Vagina (tissue), 2 donors: ENCODE data around the gene TMPRSS13. TPM values are rescaled to one million over a fixed set of nuclear protein-coding genes. Genes with fewer than 3 reads are reported as not detected.

Experiments
- DNase-seq, 2 donors: peaks; one replicate each; pipeline ENCODE4 v3.0.0-alpha.2; 2017; ENCODE audit errors: extremely low spot score in 2 of 2
- H3K27ac ChIP-seq: fragments of 200-600 bp; sonication (generic); one replicate; pipeline ENCODE4 v1.5.1; 2019
- H3K27me3 ChIP-seq: fragments of 200-600 bp; sonication (generic); one replicate; pipeline ENCODE4 v1.5.1; 2019
- H3K36me3 ChIP-seq, 2 donors: fragments of 200-600 bp; sonication (generic); one replicate each; pipeline ENCODE4 v1.5.1; 2017 to 2019
- H3K4me1 ChIP-seq: fragments of 200-600 bp; sonication (generic); one replicate; pipeline ENCODE4 v1.5.1; 2019
- H3K4me3 ChIP-seq, 2 donors: fragments of 200-600 bp; sonication (generic); 1 replicate in 1 of 2; 2 replicates in 1 of 2; pipeline ENCODE4 v1.5.1; 2016 to 2019
- H3K9me3 ChIP-seq: fragments of 200-600 bp; sonication (generic); one replicate; pipeline ENCODE4 v1.5.1; 2019
- POLR2A ChIP-seq, 2 donors: fragments of 450-650 bp; IDR thresholded peaks; one replicate each; pipeline ENCODE4 v1.6.1; 2017; ENCODE audit warnings: antibody characterized with exemption in 2 of 2, mild to moderate bottlenecking in 2 of 2, moderate library complexity in 2 of 2
- POLR2AphosphoS5 ChIP-seq, 2 donors: sonication (generic); formaldehyde crosslinking; IDR thresholded peaks; one replicate each; pipeline ENCODE4 v1.9.0; 2017; ENCODE audit warnings: antibody characterized with exemption in 2 of 2, mild to moderate bottlenecking in 2 of 2, low read depth in 1 of 2; ENCODE audit not compliant: insufficient read depth in 1 of 2
- intact Hi-C: fragments of 100-400 bp; cut with DNase I; formaldehyde crosslinking; loops from one replicate; pipeline ENCODE4 v1.15.1; 2023
- total RNA-seq: library from RNA; depleted of rRNA; stranded (reverse); fragments of >200 nt; gene quantifications from one replicate; pipeline ENCODE4 v1.2.3, GENCODE V29; 2016
- TF ChIP-seq, protein P1 (sequence below), 3 experiments: fragments of 450-650 bp in 2 of 3; fragments of 200-600 bp in 1 of 3; sonication (generic) in 1 of 3; IDR thresholded peaks; one replicate each; pipeline ENCODE4 v1.5.1; 2017 to 2019; ENCODE audit warnings: antibody characterized with exemption in 3 of 3, mild to moderate bottlenecking in 2 of 3, moderate library complexity in 2 of 3

TMPRSS13 gene
- total RNA-seq, 1 donor from 2014 or later: 9.6 TPM

DNA sequence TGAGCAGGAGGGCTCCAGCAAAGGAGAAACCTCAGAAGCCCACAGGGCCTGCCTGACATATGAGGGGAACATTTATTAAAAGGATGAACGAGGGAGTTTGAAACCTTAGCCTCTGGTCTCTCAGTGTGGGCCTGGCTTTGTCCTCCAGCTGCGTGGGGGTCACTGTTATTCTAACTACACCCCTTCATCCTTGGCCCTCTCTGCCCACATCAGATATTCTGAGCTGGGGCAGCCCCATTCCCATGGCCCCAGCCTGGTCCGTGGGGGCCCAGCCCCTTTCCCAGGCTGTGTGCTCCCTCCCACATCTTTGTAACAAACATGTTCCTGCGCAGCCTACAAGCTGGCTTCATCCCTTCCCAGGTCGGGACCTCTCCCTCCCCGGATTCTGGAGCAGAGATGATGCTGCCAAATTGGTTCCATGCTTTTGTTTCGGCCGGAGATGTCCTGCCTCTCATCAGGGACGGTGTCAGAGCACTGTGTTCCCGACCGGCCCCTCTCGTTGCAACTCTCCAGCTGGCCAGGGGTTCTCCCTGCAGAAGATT lies 56.7 kb downstream of the TMPRSS13 start:
- intact Hi-C loops: no loop called here
- TF ChIP-seq POLR2AphosphoS5 (IDR thresholded peaks at IDR 0.05; ENCODE audit: insufficient read depth in 1 of 2, low read depth in 1 of 2) (peak in 1 of 2 donors; percentile 36), POLR2A (IDR thresholded peaks at IDR 0.05) (no peak)
- peak; percentile 55 to 85 for DNase-seq
- Histone ChIP-seq H3K27ac (peak overlapping the region; percentile 24), H3K4me3 (no peak overlapping the region), H3K27me3 (no peaks in the 10 kb centered on the region), H3K9me3 (no peaks in the 10 kb centered on the region), H3K36me3 (no peaks in the 10 kb centered on the region), H3K4me1 (peaks cover 62% of the 10 kb centered on the region)

DNA sequence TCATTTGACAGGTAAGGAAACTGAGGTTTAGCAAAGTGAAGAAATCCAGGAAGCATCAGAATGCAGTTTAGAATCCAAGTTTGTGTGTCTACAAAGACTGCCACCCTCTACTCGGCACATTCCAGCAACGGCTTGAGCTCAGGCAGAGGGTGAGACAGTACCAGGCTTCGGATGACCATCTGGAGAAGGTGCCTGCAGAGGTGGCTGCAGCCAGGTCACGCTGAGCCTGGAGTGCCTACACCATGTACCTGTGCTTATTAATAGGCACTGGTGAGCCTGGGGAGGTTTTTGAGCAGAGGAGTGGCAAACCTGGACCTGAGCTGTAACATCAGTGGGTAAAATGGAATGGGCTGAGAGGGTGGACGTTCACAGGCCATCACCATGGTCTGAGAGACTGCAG lies 57.4 kb downstream of the TMPRSS13 start:
- DNase-seq: peak in 1 of 2 donors; percentile 76
- no peaks in the 10 kb centered on the region for H3K27me3 ChIP-seq
- peak overlapping the region; percentile 24 for H3K27ac ChIP-seq
- TF ChIP-seq, protein P1, sequence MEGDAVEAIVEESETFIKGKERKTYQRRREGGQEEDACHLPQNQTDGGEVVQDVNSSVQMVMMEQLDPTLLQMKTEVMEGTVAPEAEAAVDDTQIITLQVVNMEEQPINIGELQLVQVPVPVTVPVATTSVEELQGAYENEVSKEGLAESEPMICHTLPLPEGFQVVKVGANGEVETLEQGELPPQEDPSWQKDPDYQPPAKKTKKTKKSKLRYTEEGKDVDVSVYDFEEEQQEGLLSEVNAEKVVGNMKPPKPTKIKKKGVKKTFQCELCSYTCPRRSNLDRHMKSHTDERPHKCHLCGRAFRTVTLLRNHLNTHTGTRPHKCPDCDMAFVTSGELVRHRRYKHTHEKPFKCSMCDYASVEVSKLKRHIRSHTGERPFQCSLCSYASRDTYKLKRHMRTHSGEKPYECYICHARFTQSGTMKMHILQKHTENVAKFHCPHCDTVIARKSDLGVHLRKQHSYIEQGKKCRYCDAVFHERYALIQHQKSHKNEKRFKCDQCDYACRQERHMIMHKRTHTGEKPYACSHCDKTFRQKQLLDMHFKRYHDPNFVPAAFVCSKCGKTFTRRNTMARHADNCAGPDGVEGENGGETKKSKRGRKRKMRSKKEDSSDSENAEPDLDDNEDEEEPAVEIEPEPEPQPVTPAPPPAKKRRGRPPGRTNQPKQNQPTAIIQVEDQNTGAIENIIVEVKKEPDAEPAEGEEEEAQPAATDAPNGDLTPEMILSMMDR (IDR thresholded peaks at IDR 0.05): no peak
- TF ChIP-seq POLR2AphosphoS5 (IDR thresholded peaks at IDR 0.05; ENCODE audit: insufficient read depth in 1 of 2, low read depth in 1 of 2) (no peak), POLR2A (IDR thresholded peaks at IDR 0.05) (no peak)
- peaks cover 61% of the 10 kb centered on the region for H3K4me1 ChIP-seq
- H3K36me3 ChIP-seq: no peaks in the 10 kb centered on the region
- no peak overlapping the region for H3K4me3 ChIP-seq
- intact Hi-C loops: no loop called here
- H3K9me3 ChIP-seq: no peaks in the 10 kb centered on the region

- peak in 1 of 2 donors; percentile 83 for DNase-seq
- no peak overlapping the region for H3K27ac ChIP-seq
- intact Hi-C loops: no loop called here
- no peaks in the 10 kb centered on the region for H3K27me3 ChIP-seq
- H3K9me3 ChIP-seq: no peaks in the 10 kb centered on the region
- no peaks in the 10 kb centered on the region for H3K36me3 ChIP-seq
- TF ChIP-seq, protein P1 (IDR thresholded peaks at IDR 0.05): no peak
- no peak for TF ChIP-seq POLR2A (IDR thresholded peaks at IDR 0.05)
- TF ChIP-seq POLR2AphosphoS5 (IDR thresholded peaks at IDR 0.05; ENCODE audit: insufficient read depth in 1 of 2, low read depth in 1 of 2): no peak
- peaks cover 54% of the 10 kb centered on the region for H3K4me1 ChIP-seq
- H3K4me3 ChIP-seq: no peak overlapping the region
Observed at GRCh38 chr11:117871160-117871559, 58.0 kb downstream of the TMPRSS13 start.

- H3K4me1 ChIP-seq: peaks cover 46% of the 10 kb centered on the region
- DNase-seq: peak in 1 of 2 donors; percentile 71
Observed at GRCh38 chr11:117870103-117870952, 58.9 kb downstream of the TMPRSS13 start.

GRCh38 chr11:117869604-117870003 lies 59.6 kb downstream of the TMPRSS13 start:
- peaks cover 39% of the 10 kb centered on the region for H3K4me1 ChIP-seq
- H3K27ac ChIP-seq: peak overlapping the region; percentile 13

More at GRCh38 chr11:117870103-117870952, 58.9 kb downstream of the TMPRSS13 start:
- Histone ChIP-seq H3K9me3 (no peaks in the 10 kb centered on the region), H3K4me3 (no peak overlapping the region), H3K27me3 (no peaks in the 10 kb centered on the region), H3K36me3 (no peaks in the 10 kb centered on the region), H3K27ac (peak overlapping the region; percentile 10)
- intact Hi-C loops: no loop called here
- TF ChIP-seq POLR2A (IDR thresholded peaks at IDR 0.05) (no peak), POLR2AphosphoS5 (IDR thresholded peaks at IDR 0.05; ENCODE audit: insufficient read depth in 1 of 2, low read depth in 1 of 2) (no peak)
- TF ChIP-seq, protein P1 (IDR thresholded peaks at IDR 0.05): no peak

More at GRCh38 chr11:117869604-117870003, 59.6 kb downstream of the TMPRSS13 start:
- no peaks in the 10 kb centered on the region for H3K27me3 ChIP-seq
- DNase-seq: no peak
- no peaks in the 10 kb centered on the region for H3K36me3 ChIP-seq
- no peaks in the 10 kb centered on the region for H3K9me3 ChIP-seq
- H3K4me3 ChIP-seq: no peak overlapping the region
- TF ChIP-seq POLR2A (IDR thresholded peaks at IDR 0.05): no peak
- TF ChIP-seq, protein P1 (IDR thresholded peaks at IDR 0.05): no peak
- intact Hi-C loops: no loop called here
